Kidney glomerular epithelial cell (primary cell): ENCODE results near the gene LRRTM1.

Experiments used
- DNase-seq: peaks from one replicate; lab custom pipeline; 2025; lab: John Stamatoyannopoulos, UW

LRRTM1 gene

GRCh38 chr2:80302314-80303005 is 2.1 kb downstream of the LRRTM1 start:
- DNase-seq, result no peak

DNA sequence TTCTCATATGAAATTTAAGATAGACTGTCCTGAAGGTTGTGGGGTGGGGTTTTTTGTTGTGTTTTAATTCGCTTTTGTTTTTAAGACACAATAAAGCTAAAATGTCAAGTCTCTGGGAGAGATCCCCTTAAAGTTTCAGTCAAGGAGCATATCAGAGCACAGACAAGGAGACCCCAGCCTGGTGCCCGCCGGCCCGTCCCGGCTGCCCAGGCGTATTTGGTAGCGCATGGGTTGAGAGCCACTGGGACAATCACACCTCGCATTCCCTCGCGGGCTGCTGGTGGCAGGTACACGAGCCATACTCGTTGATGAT is 2.6 kb downstream of the LRRTM1 start:
- DNase-seq, result no peak

GRCh38 chr2:80300954-80301353 is 3.6 kb downstream of the LRRTM1 start:
- DNase-seq, result no peak

GRCh38 chr2:80300346-80300745 is 4.2 kb downstream of the LRRTM1 start:
- DNase-seq, result no peak

- no peak for DNase-seq
These were observed 4.9 kb downstream of the LRRTM1 start for GRCh38 chr2:80299661-80300060.

- no peak for DNase-seq
These were observed 5.6 kb downstream of the LRRTM1 start for GRCh38 chr2:80298954-80299353.

GRCh38 chr2:80293039-80293438 is 11.5 kb downstream of the LRRTM1 start:
- no peak for DNase-seq

DNA sequence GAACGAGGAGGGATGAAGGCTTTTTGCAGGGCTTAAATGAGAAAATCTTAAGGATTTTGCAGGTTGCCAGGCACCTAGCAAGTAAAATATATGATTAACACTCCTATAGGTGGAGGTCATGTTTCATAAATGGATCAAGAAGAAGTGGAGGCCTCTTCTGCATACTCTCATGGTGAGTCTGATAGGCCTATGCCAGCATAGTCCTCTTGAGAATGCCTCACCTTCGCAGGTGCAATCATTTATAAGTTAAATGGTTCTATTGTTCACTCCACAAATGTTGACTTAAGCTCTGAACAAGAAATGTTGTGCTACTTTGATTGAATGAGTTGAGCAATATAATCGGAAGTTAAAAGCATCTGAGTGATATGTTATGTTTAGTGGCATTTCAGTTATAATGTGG is 12.1 kb downstream of the LRRTM1 start:
- DNase-seq, result no peak

DNA sequence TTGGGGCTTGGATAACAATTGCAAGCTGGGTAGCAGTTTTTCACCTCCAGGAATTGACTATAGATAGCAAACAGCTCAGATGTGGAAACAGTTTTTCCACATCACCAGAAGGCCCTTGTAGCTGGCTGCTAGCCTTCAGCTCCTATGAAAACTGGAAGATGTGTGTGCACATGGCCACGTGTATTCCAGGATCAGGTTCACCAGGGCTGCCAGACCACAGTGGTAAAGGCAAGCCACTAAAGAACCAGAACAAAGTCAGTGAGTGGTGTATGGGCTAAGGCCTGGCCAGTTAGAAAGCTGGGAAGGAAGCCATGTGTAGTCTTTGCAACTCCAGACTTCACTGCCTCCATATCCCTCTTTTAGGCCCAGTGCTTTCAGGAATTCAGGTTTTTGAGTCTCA is 12.9 kb downstream of the LRRTM1 start:
- no peak for DNase-seq

- no peak for DNase-seq
These were observed 16.0 kb downstream of the LRRTM1 start for GRCh38 chr2:80288576-80288975.

GRCh38 chr2:80281049-80281448 is 23.5 kb downstream of the LRRTM1 start:
- DNase-seq, result no peak

DNA sequence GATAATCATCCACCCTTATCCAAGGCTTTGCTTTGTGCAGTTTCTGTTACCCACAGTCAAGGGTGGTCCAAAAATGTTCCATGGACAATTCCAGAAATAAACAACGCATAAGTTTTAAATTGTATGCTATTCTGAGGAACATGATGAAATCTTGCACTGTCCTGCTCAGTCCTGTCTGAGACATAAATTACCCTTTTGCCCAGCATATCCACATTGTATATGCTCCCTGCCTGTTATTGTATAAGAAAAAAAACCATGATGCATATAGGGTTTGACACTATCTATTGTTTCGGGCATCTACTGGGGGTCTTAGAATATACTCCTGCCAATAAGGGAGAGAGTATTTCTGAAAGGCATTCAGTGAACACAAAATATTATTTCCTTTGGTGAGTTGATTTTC is 24.0 kb downstream of the LRRTM1 start:
- DNase-seq, result no peak

DNA sequence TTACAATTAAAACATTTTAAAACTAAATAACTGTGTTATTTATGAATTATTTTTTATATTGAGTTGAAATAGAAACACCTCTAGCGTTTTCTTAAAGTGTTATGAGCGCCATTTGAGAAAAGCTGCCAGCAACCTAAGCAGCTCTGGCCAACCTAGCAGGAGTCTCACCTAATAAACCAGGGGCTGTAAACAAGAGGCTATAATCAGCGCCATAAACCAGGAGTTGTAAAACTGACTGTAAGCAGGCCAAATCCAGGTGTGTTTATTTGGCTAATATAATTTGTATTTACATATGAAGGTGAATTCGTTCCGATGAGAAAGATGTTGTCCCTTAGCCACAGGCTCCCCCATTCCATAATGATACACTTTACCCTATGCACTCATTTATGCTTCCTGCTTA is 34.7 kb downstream of the LRRTM1 start:
- no peak for DNase-seq

DNA sequence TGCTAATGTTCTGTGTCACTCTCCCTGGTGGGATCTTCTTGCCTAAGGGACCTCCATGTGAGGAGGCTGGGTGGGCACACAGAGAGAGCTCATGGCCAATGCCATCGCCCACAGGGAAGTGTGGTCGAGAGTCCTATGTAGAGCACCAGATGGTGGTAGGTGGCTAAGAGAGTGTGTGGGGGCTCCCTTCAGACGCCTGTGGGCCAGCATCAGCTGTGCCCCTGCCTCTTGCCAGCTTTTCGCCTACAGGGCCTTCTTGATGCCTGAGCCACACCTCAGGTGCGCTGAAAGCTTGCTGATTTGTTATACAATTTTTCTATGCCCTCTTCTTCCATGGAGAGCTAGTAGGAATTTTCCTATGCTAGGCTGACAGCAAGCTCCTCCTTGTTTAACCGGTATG is 38.3 kb downstream of the LRRTM1 start:
- no peak for DNase-seq

DNA sequence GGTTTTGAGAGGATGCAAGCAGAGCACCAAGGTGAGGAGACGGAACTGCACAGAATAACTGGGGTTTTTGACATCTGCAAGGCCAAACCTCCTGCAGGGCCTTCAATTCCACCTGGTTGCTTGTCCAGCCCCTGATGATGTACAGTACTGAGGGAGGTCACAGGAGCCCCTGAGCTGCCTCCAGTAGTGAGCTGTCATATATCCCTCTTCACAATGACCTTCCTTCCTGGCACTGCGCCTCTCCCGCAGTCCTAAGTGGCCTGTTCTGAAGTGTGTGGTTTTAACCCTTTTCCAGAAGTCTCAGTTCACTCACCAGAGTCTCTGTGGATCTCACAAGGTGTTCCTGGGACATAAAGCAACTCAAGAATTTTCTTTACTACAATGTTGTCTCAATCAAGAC is 45.3 kb downstream of the LRRTM1 start:
- DNase-seq, result no peak

DNA sequence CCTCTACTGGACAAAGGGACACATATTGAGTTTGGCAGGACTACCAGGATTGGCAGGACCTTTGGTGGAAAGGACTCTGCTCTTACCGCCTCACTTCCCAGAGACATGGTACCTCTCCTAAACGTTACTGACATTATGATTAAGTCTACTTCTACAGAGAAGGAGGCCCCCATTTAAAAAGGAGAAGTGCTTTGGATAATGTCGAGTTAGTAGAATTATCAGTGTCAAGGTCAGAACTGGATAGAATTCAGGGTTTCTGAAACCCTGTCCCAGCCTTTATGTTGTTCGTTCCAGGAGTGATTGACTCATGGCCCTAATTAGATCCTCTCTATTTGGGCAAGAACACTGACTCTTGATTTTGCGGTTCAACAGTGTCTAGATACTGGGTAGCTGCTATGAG is 45.8 kb downstream of the LRRTM1 start:
- no peak for DNase-seq

GRCh38 chr2:80258341-80258740 is 46.2 kb downstream of the LRRTM1 start:
- DNase-seq, result no peak

GRCh38 chr2:80257450-80257849 is 47.1 kb downstream of the LRRTM1 start:
- no peak for DNase-seq

- no peak for DNase-seq
These were observed 47.8 kb downstream of the LRRTM1 start for GRCh38 chr2:80256782-80257167.

DNA sequence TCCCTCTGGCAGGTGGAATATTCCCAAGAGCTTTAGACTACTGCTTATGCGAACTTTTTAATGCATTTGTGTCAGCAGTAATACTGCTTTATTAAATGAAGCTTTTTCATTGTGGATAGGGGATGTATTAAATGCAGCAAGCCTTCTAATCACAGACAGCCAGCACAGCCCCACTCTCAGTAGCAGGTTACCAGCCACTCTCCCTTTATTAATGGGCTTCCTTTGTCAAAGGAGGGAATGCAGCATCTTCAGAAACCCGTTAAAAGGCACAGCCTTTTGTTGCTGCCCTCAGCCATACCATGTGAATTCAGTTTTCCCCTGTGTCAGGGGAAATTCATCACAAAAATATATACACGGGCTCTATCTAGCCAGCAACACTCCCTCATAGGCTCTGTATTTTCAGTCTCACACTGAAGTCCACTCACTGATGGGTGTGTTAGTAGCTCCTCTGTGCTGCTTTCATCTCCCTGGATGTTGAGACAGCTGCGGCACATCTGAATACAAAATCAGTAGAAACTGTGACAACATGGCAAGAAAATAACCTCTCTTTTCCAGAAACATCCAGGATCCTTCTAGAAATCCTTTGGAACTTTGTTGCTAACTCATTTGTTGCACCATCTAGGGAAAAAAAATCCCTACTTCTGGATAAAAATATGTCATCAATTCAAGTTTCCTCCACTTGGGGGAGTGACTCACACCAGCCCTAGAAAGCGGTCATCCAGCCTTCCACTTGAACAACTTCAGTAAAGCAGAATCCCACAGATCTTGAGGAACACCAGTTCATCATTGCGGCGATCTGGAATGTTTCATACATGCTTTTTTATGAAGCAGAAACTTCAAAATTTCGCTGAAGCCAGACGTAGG is 48.4 kb downstream of the LRRTM1 start:
- DNase-seq, result no peak

DNA sequence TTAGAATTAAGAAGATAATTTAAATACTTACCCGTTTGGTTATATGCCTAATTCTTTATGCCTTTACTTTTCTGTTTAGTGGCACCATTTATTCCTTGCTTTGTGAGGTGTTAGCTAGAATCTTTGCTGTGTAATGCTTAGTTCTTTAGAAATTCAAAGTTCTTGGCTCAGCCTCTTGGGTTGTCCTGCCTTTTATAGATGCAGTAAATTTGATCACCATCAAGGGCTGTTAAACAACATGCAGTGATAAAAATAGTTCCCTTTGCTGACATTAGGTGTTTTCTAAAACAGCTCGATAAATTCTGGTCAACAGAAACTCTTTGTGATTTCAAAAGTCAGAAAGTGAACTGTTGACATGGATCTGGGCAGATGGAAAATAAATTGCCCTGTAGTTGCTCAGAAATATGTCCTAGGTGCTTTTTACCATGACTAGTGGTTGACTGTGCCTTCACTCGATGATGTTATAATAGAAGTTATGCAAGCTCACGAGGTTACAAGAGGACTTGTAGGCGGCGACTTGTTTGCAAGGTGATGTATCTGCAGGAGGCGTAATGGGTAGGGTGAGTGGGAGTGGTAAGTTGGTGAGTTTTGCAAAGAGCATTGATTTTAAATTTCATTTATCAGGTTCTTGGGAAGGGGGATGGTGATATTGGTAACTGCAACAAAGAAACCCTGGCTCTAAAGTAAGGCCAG is 52.1 kb downstream of the LRRTM1 start:
- no peak for DNase-seq
